AML-193 (cell line): ENCODE measurements around the gene RASGEF1C.

ENCODE experiments used
- DNase-seq, 2 experiments: peaks; one replicate each; lab custom pipeline; 2025; lab: John Stamatoyannopoulos, UW

The RASGEF1C gene

GRCh38 chr5:180179442-180180420 is 29.3 kb downstream of the RASGEF1C start:
- DNase-seq: no peak

GRCh38 chr5:180178531-180179441 is 30.2 kb downstream of the RASGEF1C start:
- no peak for DNase-seq

- DNase-seq: no peak
Measured at GRCh38 chr5:180176191-180176590, 32.8 kb downstream of the RASGEF1C start.

GRCh38 chr5:180175015-180175431 is 34.0 kb downstream of the RASGEF1C start:
- DNase-seq: no peak

- no peak for DNase-seq
Measured at GRCh38 chr5:180174587-180174972, 34.4 kb downstream of the RASGEF1C start.

- DNase-seq: no peak
Measured at GRCh38 chr5:180173875-180174586, 35.0 kb downstream of the RASGEF1C start.

GRCh38 chr5:180173198-180173544 is 35.8 kb downstream of the RASGEF1C start:
- no peak for DNase-seq

- DNase-seq: no peak
Measured at GRCh38 chr5:180172447-180173197, 36.4 kb downstream of the RASGEF1C start.

- DNase-seq: no peak
Measured at GRCh38 chr5:180171568-180172094, 37.4 kb downstream of the RASGEF1C start.

- DNase-seq: no peak
Measured at GRCh38 chr5:180170810-180171567, 38.0 kb downstream of the RASGEF1C start.

GRCh38 chr5:180170106-180170809 is 38.8 kb downstream of the RASGEF1C start:
- no peak for DNase-seq

- DNase-seq: no peak
Measured at GRCh38 chr5:180169248-180170105, 39.5 kb downstream of the RASGEF1C start.

GRCh38 chr5:180168758-180169157 is 40.3 kb downstream of the RASGEF1C start:
- no peak for DNase-seq

GRCh38 chr5:180166176-180166575 is 42.8 kb downstream of the RASGEF1C start:
- no peak for DNase-seq

- DNase-seq: no peak
Measured at GRCh38 chr5:180162304-180162661, 46.7 kb downstream of the RASGEF1C start.

- DNase-seq: no peak
Measured at GRCh38 chr5:180161420-180162303, 47.3 kb downstream of the RASGEF1C start.

GRCh38 chr5:180160789-180161188 is 48.2 kb downstream of the RASGEF1C start:
- peak in 1 of 2 experiments; percentile 1 for DNase-seq

GRCh38 chr5:180160215-180160614 is 48.8 kb downstream of the RASGEF1C start:
- no peak for DNase-seq
